ENCODE data around the gene PROM2.
"Not testable (repeated sequence)": the region's sequence is repeated elsewhere in the genome, so short reads cannot be mapped to it uniquely, and the experiment has no call there.

The PROM2 gene, protein sequence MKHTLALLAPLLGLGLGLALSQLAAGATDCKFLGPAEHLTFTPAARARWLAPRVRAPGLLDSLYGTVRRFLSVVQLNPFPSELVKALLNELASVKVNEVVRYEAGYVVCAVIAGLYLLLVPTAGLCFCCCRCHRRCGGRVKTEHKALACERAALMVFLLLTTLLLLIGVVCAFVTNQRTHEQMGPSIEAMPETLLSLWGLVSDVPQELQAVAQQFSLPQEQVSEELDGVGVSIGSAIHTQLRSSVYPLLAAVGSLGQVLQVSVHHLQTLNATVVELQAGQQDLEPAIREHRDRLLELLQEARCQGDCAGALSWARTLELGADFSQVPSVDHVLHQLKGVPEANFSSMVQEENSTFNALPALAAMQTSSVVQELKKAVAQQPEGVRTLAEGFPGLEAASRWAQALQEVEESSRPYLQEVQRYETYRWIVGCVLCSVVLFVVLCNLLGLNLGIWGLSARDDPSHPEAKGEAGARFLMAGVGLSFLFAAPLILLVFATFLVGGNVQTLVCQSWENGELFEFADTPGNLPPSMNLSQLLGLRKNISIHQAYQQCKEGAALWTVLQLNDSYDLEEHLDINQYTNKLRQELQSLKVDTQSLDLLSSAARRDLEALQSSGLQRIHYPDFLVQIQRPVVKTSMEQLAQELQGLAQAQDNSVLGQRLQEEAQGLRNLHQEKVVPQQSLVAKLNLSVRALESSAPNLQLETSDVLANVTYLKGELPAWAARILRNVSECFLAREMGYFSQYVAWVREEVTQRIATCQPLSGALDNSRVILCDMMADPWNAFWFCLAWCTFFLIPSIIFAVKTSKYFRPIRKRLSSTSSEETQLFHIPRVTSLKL

DNA sequence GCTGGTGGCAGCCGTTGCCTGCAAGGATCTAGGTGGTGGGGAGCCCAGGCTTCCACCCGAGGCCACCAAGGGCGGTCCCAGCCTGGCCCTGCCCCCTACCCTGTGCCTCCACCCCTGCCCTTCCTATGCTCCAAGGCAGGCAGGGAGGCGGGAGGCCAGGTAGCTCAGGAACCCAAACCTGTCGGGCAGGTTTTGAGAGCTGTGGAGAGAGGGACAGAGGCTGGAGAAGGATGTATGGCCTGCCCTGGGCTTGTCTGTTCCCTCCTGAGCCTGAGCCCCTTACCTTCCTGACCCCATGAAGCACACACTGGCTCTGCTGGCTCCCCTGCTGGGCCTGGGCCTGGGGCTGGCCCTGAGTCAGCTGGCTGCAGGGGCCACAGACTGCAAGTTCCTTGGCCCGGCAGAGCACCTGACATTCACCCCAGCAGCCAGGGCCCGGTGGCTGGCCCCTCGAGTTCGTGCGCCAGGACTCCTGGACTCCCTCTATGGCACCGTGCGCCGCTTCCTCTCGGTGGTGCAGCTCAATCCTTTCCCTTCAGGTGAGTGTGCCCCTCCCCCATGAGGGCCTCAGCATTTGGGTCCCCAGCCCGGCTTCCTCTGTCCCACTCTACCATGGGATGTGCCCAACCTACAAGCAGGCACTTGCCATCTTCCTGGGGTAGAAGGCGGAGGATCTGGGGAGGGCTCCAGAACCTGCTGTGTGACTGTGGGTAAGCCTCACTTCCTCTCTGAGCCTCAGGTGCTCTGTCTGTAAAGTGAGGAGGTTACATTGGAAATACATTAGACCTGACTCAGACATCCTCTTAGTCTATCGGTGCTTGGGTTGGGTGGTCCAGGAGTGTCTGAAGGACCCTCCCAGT is at the start of gene PROM2:
TSS of gene PROM2 (plus strand) at position 159 of the 860 bp plus-strand sequence. CDS start at position 296, 137 bp downstream.
- DNase-seq: peak; percentile 74

DNA sequence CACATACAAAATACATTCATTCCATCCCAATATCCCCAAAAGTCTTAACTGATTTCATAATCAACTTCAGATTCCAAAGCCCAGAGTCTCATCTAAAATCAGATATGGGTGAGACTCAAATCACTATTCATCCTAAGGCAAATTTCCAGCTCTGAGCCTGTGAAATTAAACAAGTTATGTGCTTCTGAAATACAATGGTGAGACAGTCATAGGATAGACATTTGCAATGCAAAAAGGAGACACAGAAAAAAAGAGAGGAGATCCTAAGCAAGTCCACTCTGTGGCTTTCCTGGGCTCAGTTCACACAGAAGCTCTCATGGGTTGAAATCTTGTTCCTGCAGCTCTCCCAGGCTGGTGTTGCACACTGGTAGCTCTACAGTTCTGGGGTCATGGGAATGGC is 48.6 kb upstream of the PROM2 start:
- no peak for DNase-seq

DNA sequence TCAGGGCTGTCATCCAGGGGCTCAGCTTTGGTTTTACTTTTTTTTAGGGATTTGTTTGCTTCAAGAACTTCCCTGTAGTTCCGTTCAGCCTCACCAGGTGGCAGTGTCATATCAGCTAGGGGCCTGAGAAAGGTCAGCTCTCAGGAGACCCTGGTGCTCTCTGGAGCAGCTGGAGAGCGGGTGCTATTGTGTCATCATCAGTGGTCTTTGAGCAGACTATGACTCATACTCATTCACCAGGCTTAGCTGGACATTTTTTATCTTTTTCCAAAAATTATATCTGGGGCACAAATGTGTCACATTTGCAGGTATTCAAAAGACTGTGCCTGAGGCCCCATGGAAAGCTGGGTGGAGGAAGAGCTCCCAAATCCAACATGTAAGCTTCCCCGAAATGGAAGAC is 42.5 kb upstream of the PROM2 start:
- DNase-seq: peak; percentile 6

DNA sequence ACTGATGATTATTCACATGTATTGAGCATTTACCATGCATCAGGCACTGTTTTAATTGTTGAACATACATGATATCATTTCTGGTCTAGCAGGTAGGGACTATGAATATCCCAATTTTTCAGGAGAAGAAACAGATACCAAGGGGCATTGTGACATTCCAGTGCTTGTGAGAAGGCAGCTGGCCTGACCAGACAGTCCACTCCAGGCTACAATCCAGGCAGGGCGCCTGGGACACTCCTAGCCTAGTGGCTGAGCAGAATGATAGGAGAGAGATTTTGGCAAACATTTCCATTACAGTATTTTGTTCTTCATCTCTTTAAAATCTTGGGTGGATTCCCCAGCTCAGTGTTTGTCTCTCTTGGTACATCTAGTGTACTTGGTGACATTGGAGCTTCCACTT is 42.0 kb upstream of the PROM2 start:
- no peak for DNase-seq

DNA sequence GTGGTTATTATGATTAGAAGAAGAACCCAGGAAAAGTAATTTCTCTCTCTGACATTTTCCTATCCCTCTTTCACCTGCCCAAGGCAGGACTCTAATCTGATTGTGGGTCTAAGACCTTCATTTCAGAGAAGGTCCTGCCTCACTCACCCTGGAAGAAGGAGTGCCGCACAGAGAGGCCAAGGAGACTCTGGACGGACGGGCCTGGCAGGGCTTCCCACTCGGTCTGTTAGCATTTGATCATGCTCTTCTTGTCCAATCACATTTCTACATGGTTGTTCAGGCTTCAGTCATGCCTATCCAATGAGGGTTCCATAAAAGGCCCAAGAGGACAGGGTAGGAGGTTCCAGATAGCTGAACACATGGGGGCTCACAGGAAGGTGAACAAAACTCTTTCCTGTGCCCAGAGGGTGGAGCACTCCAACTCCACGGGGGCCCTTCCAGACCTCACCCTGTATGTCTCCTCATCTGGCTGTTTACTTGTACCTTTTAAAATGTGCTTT is 39.9 kb upstream of the PROM2 start:
- no peak for DNase-seq

DNA sequence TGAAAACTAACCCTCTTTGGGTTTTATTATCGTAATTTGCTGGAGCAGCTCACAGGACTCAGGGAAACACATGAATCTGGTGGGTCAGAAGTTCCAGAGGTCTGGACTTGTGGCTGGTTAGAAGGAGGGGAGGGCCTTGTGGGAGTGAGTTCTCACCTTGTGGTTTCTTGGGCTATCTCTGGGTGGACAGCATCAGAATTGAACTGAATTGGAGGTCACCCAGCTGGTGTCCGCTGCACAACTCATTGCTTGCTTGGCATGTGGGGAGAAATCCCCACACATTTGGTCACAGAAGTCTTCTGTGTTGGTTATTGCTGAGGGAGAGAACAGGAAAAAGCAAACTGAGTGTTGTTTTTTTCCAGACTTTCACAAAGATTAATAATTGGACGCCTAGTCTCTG is 39.4 kb upstream of the PROM2 start:
- DNase-seq: no peak

DNA sequence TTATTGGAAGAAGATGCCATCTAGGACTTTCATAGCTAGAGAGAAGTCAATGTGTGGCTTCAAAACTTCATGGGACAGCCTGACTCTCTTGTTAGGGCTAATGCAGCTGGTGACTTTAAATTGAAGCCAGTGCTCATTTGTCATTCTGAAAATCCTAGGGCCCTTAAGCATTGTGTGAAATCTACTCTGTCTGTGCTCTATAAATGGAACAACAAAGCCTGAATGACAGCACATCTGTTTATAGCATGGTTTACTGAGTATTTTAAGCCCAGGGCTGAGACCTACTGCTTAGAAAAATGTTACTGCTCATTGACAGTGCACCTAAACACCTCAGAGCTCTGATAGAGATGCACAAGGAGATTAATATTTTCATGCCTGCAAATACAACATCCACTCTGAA is 36.1 kb upstream of the PROM2 start:
- no peak for DNase-seq

DNA sequence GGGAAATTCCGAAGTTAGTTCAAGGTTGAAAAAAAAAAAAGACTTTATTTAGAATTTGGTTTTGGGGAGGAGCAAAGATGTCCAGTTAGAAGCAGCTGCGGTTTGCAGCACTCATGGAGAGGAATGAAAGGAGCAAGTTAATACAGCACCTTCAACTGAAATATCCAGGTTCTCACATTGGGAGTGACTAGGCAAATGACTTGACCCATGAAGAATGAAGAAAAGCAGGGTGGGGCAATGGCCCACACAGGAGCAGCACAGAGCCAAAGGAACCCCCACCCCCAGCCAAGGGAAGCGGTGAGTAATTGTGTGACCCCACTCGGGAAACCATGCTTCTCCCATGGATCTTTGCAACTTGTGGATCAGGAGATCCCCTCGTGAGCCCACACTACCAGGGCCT is 34.2 kb upstream of the PROM2 start:
- DNase-seq: no peak

DNA sequence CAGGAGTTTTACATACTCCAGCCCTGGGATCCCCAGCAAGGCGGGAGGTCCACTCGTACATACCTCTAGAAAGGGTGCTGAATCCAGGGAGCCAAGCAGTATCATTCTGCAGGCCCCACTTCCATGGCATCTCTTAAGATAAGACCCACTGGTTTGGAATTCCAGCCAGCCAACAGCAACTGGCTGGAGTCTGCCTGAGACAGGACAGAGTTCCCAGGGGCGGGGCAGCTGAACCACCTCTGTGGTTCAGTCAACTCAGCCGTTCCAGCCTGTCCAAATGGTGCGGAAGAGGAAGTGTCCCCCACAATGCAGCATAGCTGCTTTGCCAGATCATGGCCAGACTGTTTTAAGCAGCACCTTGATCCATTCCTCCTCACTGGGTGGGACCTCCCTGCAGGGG is 33.7 kb upstream of the PROM2 start:
- no peak for DNase-seq

DNA sequence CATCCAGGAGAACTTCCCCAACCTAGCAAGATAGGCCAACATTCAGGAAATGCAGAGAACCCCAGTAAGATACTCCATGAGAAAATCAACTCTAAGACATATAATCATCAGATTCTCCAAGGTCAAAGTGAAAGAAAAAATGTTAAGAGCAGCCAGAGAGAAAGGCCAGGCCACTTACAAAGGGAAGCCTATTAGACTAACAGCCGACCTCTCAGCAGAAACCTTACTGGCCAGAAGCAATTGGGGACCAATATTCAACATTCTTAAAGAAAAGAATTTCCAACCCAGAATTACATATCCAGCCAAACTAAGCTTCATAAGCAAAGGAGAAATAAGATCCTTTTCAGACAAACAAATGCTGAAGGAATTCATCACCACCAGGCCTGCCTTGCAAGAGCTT is 32.2 kb upstream of the PROM2 start:
- DNase-seq: not testable (repeated sequence)

DNA sequence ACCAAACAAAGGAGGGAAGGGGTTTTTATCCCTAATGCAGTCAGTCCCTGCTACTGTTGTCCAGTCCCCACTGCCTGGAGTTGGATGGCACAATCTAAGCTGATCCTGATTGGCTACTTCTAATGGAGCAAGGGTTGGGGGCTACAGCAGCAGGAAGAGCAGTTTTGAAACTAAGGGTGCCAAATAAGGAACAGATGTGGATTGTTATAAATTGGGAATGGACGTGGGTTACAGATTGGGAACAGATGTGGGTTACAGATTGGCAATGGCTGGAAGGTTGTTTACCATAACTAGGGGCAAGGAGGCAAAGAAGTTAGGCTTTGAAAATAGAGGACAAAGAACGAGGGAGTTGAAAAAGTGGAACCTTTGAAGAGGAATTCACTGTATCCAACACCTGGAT is 16.0 kb upstream of the PROM2 start:
- DNase-seq: no peak

DNA sequence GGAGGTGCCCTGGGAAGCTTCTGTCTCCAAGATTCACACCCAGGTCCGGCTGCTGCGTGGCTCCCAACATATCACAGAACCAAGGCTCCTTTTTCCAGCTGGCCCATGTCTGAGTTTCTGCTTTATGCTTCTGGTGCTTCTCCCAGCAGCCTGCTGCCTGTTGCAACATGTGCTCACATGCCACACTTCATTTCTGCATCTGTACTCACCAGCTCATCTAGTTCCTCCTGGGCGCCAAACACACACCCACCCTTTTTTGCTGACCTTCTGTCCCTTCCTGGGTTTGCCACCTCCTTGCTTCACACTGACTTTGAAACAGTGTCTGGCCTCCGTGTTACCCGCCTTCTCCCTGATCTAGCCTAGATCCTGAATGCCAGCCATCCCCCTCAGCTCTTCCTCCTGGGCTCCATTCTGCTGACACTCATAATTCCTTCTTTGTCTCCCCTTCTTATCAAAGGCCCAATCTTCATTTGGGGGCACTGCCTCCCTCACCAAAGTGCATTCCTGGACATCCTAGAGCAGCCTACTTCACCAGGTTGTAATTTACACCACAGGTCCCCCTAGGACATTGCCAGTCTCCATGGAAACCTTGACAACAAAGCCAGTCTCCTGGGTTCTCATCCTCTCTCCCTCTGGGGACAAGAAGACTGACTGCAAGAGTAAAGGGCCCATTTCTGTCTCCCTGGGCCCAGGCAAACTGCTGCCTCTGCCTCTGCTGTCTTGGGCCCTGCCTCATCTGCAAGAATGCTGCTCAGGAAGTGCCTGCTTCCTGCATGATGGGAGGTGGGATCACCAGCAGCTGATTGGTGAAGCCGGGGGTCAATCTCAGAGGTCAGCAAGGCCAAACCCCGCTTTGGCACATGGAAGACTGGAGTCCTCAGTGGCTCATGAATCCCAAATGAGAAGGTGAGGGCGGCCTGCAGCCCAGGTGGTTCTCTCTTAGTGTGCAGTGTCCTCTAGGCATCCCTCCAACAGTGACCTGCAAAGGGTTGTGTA is 13.9 kb upstream of the PROM2 start:
- DNase-seq: no peak

DNA sequence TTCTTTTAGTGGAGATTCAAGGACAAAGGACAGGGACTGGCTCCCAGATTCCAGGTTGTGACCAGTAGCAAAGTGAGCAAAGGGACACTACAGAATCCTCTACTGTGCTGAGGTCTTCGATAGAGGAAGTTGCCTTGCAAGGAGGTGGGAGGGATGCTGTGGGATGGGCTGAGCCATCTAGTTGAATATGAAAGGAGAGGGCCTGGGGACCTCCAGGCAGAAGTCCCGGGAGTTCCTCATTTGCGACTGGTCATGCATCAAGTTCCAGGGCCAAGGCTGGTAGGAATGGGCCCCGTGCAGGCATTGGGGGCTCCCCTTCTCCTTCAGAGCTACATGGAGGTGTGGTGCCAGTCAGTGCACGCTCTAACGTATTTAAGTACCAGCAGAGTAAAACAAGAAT is 12.6 kb upstream of the PROM2 start:
- no peak for DNase-seq

DNA sequence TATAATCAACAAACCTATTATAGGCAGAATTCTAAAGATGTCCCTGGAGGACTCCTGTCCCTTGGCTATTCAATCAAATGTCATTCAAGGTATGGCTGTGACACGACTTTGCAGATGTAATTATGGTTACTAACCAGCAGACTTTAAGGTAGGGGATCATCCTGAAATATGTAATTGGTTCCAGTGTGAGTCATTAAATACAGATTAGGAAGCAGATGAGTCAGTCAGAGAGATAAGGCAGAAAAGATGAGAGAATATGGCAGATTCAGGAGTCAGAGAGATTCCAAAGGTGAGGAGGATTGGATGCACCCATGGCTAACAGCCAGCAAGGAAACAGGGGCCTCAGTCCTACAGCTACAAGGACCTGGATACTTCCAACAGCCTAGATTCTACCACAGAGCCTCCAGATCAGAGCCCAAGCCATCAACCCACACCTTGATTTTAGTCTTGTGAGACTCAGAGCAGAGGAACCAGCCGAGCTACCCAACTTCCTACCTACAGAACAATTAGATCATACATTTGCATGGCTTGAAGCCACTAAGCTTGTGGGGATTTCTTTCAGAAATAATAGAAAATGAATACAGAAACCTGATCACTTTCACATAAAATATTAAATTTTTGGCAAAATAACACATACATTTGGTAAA is 11.2 kb upstream of the PROM2 start:
- no peak for DNase-seq

DNA sequence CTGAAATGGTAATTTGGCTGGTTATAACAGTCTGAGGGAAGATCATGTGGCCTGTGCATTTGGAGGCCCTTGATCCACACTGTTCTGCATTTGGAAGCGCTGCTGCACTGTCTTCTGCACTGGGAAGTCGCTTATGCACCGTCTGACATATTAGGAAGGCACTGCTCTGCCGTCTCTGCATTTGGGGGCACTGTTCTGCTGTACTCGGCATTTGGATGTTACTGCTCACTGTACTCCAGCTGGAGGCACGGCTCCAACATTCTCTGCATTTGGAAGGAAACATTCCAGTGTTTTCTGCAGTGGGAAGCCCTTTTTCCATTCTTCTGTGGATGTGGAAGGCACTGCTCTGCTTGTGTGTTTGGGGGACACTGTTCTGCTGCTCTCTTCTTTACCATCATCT is 9.6 kb upstream of the PROM2 start:
- no peak for DNase-seq

DNA sequence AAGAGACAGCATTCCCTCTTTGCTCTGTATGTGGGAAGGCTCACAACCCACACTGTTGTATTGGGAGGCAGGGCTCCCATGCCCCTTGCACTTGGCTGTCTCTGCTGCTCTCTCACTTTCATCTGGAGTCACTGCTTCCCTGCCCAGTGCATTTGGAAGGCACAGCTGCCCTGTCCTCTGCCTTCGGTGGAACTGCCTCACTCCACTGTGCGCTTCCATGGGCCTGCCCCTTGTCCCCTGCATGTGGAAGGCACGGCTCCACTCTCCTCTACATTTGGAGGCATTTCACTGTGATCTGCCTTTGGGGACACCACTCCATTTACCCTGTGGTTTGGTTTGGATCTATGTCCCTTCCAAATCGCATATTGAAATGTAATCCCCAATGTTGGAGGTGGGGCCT is 9.1 kb upstream of the PROM2 start:
- no peak for DNase-seq

DNA sequence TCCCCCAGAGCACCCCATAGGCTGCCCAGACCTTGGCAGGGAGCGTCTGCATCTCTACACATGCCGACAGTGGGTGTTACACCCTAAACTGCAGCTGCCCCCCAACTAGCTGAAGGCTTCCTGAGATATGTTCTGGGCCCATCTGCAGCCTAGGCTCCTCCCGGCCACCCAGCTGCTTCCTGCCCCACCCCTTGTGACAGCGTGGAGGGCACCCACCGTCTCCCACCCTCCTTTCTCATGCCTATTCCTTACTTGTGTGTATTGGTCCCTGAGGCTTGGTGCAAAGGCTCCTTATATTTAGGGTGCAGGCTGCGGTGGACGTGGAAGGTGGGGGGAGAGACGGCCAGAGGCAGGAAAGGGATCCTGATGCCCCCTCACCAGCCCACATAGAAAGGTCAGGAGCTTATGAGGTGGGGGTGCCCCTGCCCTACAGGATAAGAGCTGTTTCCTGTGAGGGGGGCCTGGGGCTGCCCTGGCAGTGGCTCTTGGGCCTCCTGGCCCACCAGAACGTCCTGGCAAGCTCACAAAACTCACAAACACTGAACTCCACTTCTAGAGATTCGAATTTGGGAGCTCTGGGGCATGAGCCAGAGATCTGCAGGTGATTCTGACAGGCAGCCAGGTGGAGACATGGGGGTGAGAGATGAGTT is 7.3 kb upstream of the PROM2 start:
- no peak for DNase-seq

DNA sequence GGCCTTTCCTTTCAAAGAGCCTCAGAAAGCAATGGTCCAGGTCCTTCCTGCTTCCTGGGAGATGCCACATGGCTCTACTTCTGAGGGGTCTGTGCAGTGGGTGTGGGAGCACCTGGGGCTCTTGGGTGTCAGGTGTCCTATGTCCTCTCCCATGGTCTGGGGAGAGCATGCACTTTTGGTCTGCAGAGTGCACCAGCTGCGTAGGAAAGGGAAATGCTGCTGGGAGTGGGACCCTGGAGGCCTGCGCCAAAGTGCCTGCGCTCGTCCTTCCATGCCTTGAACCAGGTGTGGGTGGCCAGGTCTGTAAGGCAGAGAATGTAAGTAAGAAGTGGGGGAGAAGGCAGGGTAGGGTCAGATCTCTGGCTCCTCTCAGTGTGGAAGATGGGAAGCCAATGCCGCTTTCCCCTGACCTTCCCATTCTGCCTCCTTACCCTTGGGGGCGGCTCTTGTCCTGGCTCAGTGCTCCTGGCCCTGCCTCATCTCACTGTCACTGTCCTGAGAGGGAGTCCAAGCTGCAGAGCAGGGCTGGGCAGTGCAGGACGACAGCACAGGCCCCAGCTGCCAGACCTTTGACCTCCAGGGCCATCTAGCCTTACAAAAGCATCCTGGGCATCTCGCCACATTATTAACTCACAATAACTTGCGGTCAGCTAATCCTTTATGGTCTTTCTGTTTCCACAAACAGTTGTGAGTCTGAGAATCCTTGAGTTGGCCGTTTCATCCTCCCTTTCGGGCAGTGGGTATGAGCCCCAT is 6.6 kb upstream of the PROM2 start:
- no peak for DNase-seq

DNA sequence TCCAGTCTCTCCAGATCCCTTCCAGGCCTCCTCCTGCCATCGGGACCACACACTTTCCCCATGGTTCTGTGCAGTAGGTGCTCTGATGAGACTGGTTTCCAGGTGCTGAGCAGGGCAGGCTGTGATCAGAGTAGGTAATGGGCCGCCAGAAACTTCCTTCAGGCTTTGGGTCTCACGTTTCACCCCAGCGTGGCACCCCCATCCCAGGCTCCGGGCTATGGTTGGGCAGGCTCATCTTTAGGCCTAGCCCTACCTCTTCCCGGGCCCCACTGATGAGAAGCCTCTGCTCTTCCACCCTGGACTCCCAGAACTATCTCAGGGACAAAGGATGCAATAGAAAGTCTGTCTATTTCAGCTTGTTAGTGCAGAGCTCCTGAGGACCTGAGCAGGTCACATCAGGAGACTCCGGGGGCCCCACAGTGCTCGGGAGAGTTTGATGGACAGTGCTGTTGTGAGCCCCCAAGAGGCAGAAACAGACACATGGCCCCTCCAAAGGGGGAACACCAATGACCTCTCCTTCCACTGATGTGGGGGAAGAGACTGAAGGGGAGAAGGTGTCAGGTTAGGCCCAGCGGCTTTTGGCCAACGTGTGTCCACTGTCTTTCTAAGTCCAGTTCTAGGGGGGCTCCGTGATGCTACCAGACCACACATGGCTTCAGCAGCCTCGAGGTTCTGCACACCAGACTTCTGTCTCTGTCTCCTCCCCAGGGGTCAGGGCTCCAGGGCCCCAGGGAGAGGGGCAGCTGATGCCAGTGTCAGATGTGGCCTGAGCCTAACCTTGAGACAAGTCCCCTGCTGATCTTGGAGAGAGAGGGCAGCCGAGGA is 5.8 kb upstream of the PROM2 start:
- no peak for DNase-seq
